DMS114 treated with DMSO at 0.1 percent for 48 hours (cell line): ENCODE measurements around the gene TNS3.
"Not testable (repeated sequence)": the region's sequence is repeated elsewhere in the genome, so short reads cannot be mapped to it uniquely, and the experiment has no call there.

Experiments used
- DNase-seq: peaks from one replicate; lab custom pipeline; 2025; ENCODE audit not compliant: unreplicated experiment; lab: John Stamatoyannopoulos, UW

The TNS3 gene

GRCh38 chr7:47543056-47543455 is 38.9 kb downstream of the TNS3 start:
- no peak for DNase-seq

GRCh38 chr7:47542051-47542450 is 39.9 kb downstream of the TNS3 start:
- no peak for DNase-seq

GRCh38 chr7:47541485-47541884 is 40.4 kb downstream of the TNS3 start:
- not testable (repeated sequence) for DNase-seq

- DNase-seq, result no peak
Observed at GRCh38 chr7:47540387-47541350, 41.2 kb downstream of the TNS3 start.

GRCh38 chr7:47540053-47540386 is 41.9 kb downstream of the TNS3 start:
- DNase-seq, result no peak

GRCh38 chr7:47539398-47540052 is 42.4 kb downstream of the TNS3 start:
- DNase-seq, result no peak

- DNase-seq, result no peak
Observed at GRCh38 chr7:47538846-47539311, 43.0 kb downstream of the TNS3 start.

GRCh38 chr7:47537716-47538675 is 43.9 kb downstream of the TNS3 start:
- no peak for DNase-seq

GRCh38 chr7:47536661-47537611 is 45.0 kb downstream of the TNS3 start:
- DNase-seq, result no peak

- DNase-seq, result no peak
Observed at GRCh38 chr7:47535704-47536628, 45.9 kb downstream of the TNS3 start.

- no peak for DNase-seq
Observed at GRCh38 chr7:47535035-47535703, 46.7 kb downstream of the TNS3 start.

GRCh38 chr7:47534322-47535034 is 47.4 kb downstream of the TNS3 start:
- no peak for DNase-seq

GRCh38 chr7:47531584-47532492 is 50.1 kb downstream of the TNS3 start:
- DNase-seq, result no peak

GRCh38 chr7:47529826-47530555 is 51.9 kb downstream of the TNS3 start:
- no peak for DNase-seq

- no peak for DNase-seq
Observed at GRCh38 chr7:47529405-47529804, 52.5 kb downstream of the TNS3 start.

- no peak for DNase-seq
Observed at GRCh38 chr7:47528471-47528870, 53.4 kb downstream of the TNS3 start.
